ENCODE data around the gene TBC1D16.

Gene TBC1D16

DNA sequence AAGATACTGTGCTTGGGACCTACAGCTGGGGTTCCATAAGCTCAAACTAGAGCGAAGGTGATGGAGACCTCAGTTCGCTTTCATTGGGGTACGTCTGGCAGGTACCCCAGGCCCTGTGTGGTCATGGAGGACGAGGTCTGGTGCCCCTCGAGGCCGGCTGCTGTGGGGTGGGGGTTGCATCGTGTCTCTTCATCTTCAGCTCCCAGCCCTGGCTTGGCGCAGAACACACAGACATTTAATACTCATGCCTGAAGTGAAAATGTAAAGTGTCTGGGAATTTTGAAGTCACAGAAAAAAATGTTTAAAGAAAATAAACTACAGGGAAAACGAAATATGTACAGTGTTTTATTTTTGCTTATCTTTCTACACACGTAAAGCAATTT lies 80.5 kb downstream of the TBC1D16 start:
- Histone ChIP-seq H3K9ac (ENCODE audit: low read depth, low read length) (no peak overlapping the region), H2AFZ (ENCODE audit: low read depth, low read length) (no peak overlapping the region), H3K27ac (ENCODE audit: low read length) (no peak overlapping the region), H3K36me3 (ENCODE audit: insufficient read depth, low read length) (no peaks in the 10 kb centered on the region), H3K79me2 (ENCODE audit: insufficient read depth, low read length) (no peaks in the 10 kb centered on the region), H3K9me3 (ENCODE audit: insufficient read depth, low read length, severe bottlenecking) (no peaks in the 10 kb centered on the region), H3K4me1 (ENCODE audit: insufficient read depth, low read length) (no peaks in the 10 kb centered on the region), H3K27me3 (ENCODE audit: insufficient read depth, low read length, poor library complexity) (no peaks in the 10 kb centered on the region), H4K20me1 (ENCODE audit: insufficient read depth, low read length) (no peaks in the 10 kb centered on the region), H3K4me2 (ENCODE audit: insufficient read depth, low read length) (no peak overlapping the region), H3K4me3 (ENCODE audit: low read depth in 1 of 2, low read length in 2 of 2) (no peak overlapping the region)
- ATAC-seq (ENCODE audit: insufficient read depth, low read depth) (no peak), DNase-seq (no peak)
- no peak for TF ChIP-seq EZH2 (IDR thresholded peaks at IDR 0.05; ENCODE audit: borderline replicate concordance, low read depth, low read length, severe bottlenecking)
- TF ChIP-seq, protein P1, sequence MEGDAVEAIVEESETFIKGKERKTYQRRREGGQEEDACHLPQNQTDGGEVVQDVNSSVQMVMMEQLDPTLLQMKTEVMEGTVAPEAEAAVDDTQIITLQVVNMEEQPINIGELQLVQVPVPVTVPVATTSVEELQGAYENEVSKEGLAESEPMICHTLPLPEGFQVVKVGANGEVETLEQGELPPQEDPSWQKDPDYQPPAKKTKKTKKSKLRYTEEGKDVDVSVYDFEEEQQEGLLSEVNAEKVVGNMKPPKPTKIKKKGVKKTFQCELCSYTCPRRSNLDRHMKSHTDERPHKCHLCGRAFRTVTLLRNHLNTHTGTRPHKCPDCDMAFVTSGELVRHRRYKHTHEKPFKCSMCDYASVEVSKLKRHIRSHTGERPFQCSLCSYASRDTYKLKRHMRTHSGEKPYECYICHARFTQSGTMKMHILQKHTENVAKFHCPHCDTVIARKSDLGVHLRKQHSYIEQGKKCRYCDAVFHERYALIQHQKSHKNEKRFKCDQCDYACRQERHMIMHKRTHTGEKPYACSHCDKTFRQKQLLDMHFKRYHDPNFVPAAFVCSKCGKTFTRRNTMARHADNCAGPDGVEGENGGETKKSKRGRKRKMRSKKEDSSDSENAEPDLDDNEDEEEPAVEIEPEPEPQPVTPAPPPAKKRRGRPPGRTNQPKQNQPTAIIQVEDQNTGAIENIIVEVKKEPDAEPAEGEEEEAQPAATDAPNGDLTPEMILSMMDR (IDR thresholded peaks at IDR 0.05; ENCODE audit: borderline replicate concordance, extremely low read depth, low read length, poor library complexity, severe bottlenecking) = no peak

DNA sequence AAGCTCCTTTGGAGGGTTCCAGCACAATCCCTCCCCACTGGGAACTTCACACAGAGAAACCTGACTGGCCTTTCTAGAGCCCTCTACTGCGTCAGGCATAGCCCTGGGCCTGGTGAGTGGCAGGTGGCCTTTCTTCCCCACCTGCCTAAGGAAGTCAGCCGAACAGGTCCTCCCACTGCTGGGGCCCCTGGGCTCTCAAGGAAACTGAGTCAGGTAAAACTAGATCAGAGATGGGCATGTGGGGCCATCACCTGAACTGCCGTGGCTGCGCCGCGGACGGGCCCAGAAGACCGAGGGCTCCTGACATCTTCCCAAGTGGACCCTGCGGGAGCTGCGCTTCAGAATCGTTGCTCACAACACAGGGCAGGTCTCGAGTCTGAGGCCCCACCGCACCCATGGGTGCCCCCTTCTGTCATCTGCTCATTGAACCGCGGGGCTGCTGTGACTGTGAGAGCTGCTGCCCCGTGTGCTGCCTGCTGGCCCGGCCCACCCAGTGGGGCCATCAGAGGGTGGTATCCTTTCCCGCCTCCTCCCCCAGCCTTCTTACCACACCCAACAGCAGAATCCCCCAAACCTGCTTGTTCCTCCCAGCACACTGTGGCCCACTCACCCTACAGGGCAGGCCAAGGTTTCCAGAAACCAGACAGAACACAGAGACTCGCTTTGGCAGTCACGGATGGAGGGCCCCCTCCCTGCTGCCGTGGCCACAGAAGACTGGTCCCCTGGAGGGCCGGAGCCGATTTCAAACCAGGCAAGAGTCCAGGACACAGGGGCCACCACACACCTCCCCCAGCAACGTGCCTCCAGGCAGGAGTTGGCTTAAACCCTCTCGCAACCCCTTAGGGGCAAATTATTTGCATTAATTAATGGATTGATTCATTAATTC lies 81.1 kb downstream of the TBC1D16 start:
- Histone ChIP-seq H3K4me2 (ENCODE audit: insufficient read depth, low read length) (no peak overlapping the region), H2AFZ (ENCODE audit: low read depth, low read length) (no peak overlapping the region), H3K9ac (ENCODE audit: low read depth, low read length) (no peak overlapping the region), H3K36me3 (ENCODE audit: insufficient read depth, low read length) (no peaks in the 10 kb centered on the region), H3K27me3 (ENCODE audit: insufficient read depth, low read length, poor library complexity) (no peaks in the 10 kb centered on the region), H4K20me1 (ENCODE audit: insufficient read depth, low read length) (no peaks in the 10 kb centered on the region), H3K79me2 (ENCODE audit: insufficient read depth, low read length) (no peaks in the 10 kb centered on the region), H3K4me3 (ENCODE audit: low read depth in 1 of 2, low read length in 2 of 2) (no peak overlapping the region), H3K4me1 (ENCODE audit: insufficient read depth, low read length) (no peaks in the 10 kb centered on the region), H3K27ac (ENCODE audit: low read length) (no peak overlapping the region), H3K9me3 (ENCODE audit: insufficient read depth, low read length, severe bottlenecking) (no peaks in the 10 kb centered on the region)
- ATAC-seq (ENCODE audit: insufficient read depth, low read depth) (no peak), DNase-seq (no peak)
- TF ChIP-seq, protein P1 (IDR thresholded peaks at IDR 0.05; ENCODE audit: borderline replicate concordance, extremely low read depth, low read length, poor library complexity, severe bottlenecking) = no peak
- TF ChIP-seq EZH2 (IDR thresholded peaks at IDR 0.05; ENCODE audit: borderline replicate concordance, low read depth, low read length, severe bottlenecking) = no peak

DNA sequence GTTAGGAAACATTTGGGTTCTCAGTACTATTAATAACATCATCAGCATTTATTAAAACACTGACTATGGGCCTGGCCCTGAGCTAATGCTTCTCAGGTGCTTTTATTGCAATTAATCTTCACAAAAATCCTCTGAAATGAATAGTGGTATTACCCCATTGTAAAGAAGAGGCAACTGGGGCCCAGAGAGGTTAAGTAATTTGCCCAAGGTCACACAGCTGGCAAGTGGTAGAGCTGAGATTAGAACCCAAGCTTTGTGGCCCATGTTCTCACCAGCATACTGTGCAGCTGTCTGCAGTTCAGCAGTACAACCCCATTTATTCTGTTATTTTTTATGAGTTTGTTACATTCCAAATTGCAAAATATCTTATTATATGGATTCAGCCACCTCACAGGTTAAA lies 82.3 kb downstream of the TBC1D16 start:
- no peak for ATAC-seq (ENCODE audit: insufficient read depth, low read depth)
- no peak overlapping the region for H3K9ac ChIP-seq (ENCODE audit: low read depth, low read length)
- H3K27me3 ChIP-seq (ENCODE audit: insufficient read depth, low read length, poor library complexity) = no peaks in the 10 kb centered on the region
- H3K79me2 ChIP-seq (ENCODE audit: insufficient read depth, low read length) = no peaks in the 10 kb centered on the region
- no peaks in the 10 kb centered on the region for H3K36me3 ChIP-seq (ENCODE audit: insufficient read depth, low read length)
- TF ChIP-seq, protein P1 (IDR thresholded peaks at IDR 0.05; ENCODE audit: borderline replicate concordance, extremely low read depth, low read length, poor library complexity, severe bottlenecking) = no peak
- no peak for TF ChIP-seq EZH2 (IDR thresholded peaks at IDR 0.05; ENCODE audit: borderline replicate concordance, low read depth, low read length, severe bottlenecking)
- no peak for DNase-seq
- H3K27ac ChIP-seq (ENCODE audit: low read length) = no peak overlapping the region
- H3K9me3 ChIP-seq (ENCODE audit: insufficient read depth, low read length, severe bottlenecking) = no peaks in the 10 kb centered on the region
- H3K4me1 ChIP-seq (ENCODE audit: insufficient read depth, low read length) = no peaks in the 10 kb centered on the region
- H3K4me2 ChIP-seq (ENCODE audit: insufficient read depth, low read length) = no peak overlapping the region
- no peak overlapping the region for H3K4me3 ChIP-seq (ENCODE audit: low read depth in 1 of 2, low read length in 2 of 2)
- no peaks in the 10 kb centered on the region for H4K20me1 ChIP-seq (ENCODE audit: insufficient read depth, low read length)
- H2AFZ ChIP-seq (ENCODE audit: low read depth, low read length) = no peak overlapping the region
